HCT116 (cell line): ENCODE results near the gene ASF1A. TPM values are rescaled to one million over a fixed set of nuclear protein-coding genes. Genes with fewer than 3 reads are reported as not detected.

Experiments
- ATAC-seq: fragments of 200-7000 bp; cut with Tn5 transposase; 2 replicates; pipeline ENCODE4 v1.9.1; 2020; ENCODE audit warnings: mild to moderate bottlenecking, moderate library complexity
- BruUV-seq: library from RNA; stranded (reverse); fragments of 400-500 nt; replicated peaks from 2 replicates; lab custom pipeline; 2021; lab: Mats Ljungman, UMichigan
- CTCF ChIA-PET: fragments of 300-600 bp; sonication (Branson Sonifier 250); formaldehyde crosslinking; loops from one replicate; lab custom pipeline; 2021; ENCODE audit warnings: antibody characterized with exemption; lab: Charles Lee
- POLR2A ChIA-PET: fragments of 300-600, 350-600 bp; sonication (Branson Sonifier 250); formaldehyde crosslinking; loops from one replicate; lab custom pipeline; 2021; ENCODE audit warnings: antibody characterized with exemption; lab: Charles Lee
- RAD21 ChIA-PET, 2 experiments: fragments of 300-600 bp; sonication (Branson Sonifier 250); formaldehyde crosslinking; loops; one replicate each; lab custom pipeline; 2023; ENCODE audit warnings: low total read pairs in 2 of 2; ENCODE audit not compliant: uncharacterized antibody in 2 of 2, unreplicated experiment in 2 of 2, low non-redundant PET in 1 of 2; lab: Charles Lee
- DNase-seq: peaks from one replicate; pipeline ENCODE4 v3.0.0-alpha.2; 2010; ENCODE audit warnings: low read depth, low spot score
- H2AFZ ChIP-seq: fragments of 200-600 bp; shearing (Covaris generic), sonication (generic); 2 replicates; pipeline ENCODE4 v1.6.1; 2017; ENCODE audit warnings: low read depth, mixed run types, mixed read lengths, antibody characterized with exemption, low read length; ENCODE audit not compliant: poor library complexity, severe bottlenecking
- H3K27ac ChIP-seq: 2 replicates; pipeline ENCODE4 v1.5.1; 2012; ENCODE audit warnings: low read depth, low read length
- H3K27me3 ChIP-seq: fragments of 200-600 bp; sonication (generic); 2 replicates; pipeline ENCODE4 v1.6.1; 2016; ENCODE audit warnings: mixed run types, low read length, mixed read lengths; ENCODE audit not compliant: insufficient read depth
- H3K36me3 ChIP-seq, 2 experiments: fragments of 200-500 bp in 1 of 2; fragments of 200-600 bp in 1 of 2; sonication (Bioruptor generic) in 1 of 2; sonication (generic) in 1 of 2; 2 replicates each; pipeline versions ENCODE4 v1.5.1 to v1.6.1; 2014 to 2016; ENCODE audit warnings: low read length in 2 of 2, inconsistent platforms in 1 of 2, mixed read lengths in 1 of 2, mixed run types in 1 of 2; ENCODE audit not compliant: insufficient read depth in 2 of 2, control insufficient read depth in 1 of 2
- H3K4me1 ChIP-seq, 2 experiments: fragments of 200-600 bp in 1 of 2; sonication (generic) in 1 of 2; 2 replicates each; pipeline versions ENCODE4 v1.5.1 to v1.6.1; 2012 to 2017; ENCODE audit warnings: low read length in 2 of 2, inconsistent platforms in 1 of 2, mild to moderate bottlenecking in 1 of 2, mixed read lengths in 1 of 2, mixed run types in 1 of 2, moderate library complexity in 1 of 2; ENCODE audit not compliant: insufficient read depth in 2 of 2, control insufficient read depth in 1 of 2
- H3K4me2 ChIP-seq: fragments of 200-600 bp; sonication (generic); 2 replicates; pipeline ENCODE4 v1.6.1; 2017; ENCODE audit warnings: mixed run types, low read length, mixed read lengths
- H3K4me3 ChIP-seq, 2 experiments: fragments of 200-600 bp in 1 of 2; sonication (generic) in 1 of 2; replicated peaks in 1 of 2; 2 replicates each; pipeline ENCODE4 v1.5.1; 2011 to 2016; ENCODE audit warnings: low read length in 2 of 2, control low read depth in 1 of 2, low read depth in 1 of 2, mild to moderate bottlenecking in 1 of 2, mixed read lengths in 1 of 2, mixed run types in 1 of 2
- H3K79me2 ChIP-seq: fragments of 200-600 bp; sonication (generic); 2 replicates; pipeline ENCODE4 v1.6.1; 2017; ENCODE audit warnings: mild to moderate bottlenecking, mixed run types, low read length, moderate library complexity, mixed read lengths; ENCODE audit not compliant: insufficient read depth
- H3K9ac ChIP-seq: fragments of 200-600 bp; sonication (generic); 2 replicates; pipeline ENCODE4 v1.6.1; 2016; ENCODE audit warnings: low read length, mixed read lengths
- H3K9me2 ChIP-seq: fragments of 200-600 bp; sonication (generic), shearing (Covaris generic); 2 replicates; pipeline ENCODE4 v1.6.1; 2017; ENCODE audit warnings: mixed run types, mild to moderate bottlenecking, moderate library complexity; ENCODE audit not compliant: insufficient read depth
- H3K9me3 ChIP-seq, 2 experiments: fragments of 200-500 bp in 1 of 2; fragments of 200-600 bp in 1 of 2; sonication (Bioruptor generic) in 1 of 2; sonication (generic) in 1 of 2; 2 replicates each; pipeline ENCODE4 v1.6.1; 2014 to 2017; ENCODE audit warnings: low read length in 2 of 2, mixed read lengths in 2 of 2, inconsistent platforms in 1 of 2, low read depth in 1 of 2, mild to moderate bottlenecking in 1 of 2, mixed run types in 1 of 2, moderate library complexity in 1 of 2; ENCODE audit not compliant: control insufficient read depth in 1 of 2, insufficient read depth in 1 of 2
- H4K20me1 ChIP-seq: fragments of 200-600 bp; sonication (generic), shearing (Covaris generic); 2 replicates; pipeline ENCODE4 v1.6.1; 2017; ENCODE audit warnings: mixed run types, mild to moderate bottlenecking, moderate library complexity; ENCODE audit not compliant: insufficient read depth
- EGR1 ChIP-seq: IDR thresholded peaks from 2 replicates; pipeline ENCODE4 v1.6.1; 2012; ENCODE audit warnings: low read depth
- EZH2phosphoT487 ChIP-seq: fragments of 200-600 bp; IDR thresholded peaks from 2 replicates; pipeline ENCODE4 v1.6.1; 2018; ENCODE audit warnings: antibody characterized with exemption, borderline replicate concordance
- FOSL1 ChIP-seq: IDR thresholded peaks from 2 replicates; pipeline ENCODE4 v1.6.1; 2012; ENCODE audit warnings: low read depth
- JUND ChIP-seq: IDR thresholded peaks from 2 replicates; pipeline ENCODE4 v1.6.1; 2012
- SIN3A ChIP-seq: IDR thresholded peaks from 2 replicates; pipeline ENCODE4 v1.6.1; 2012; ENCODE audit warnings: low read depth
- SRF ChIP-seq: IDR thresholded peaks from 2 replicates; pipeline ENCODE4 v1.6.1; 2012; ENCODE audit warnings: low read depth
- ZFX ChIP-seq: fragments of 450-650 bp; IDR thresholded peaks from 2 replicates; pipeline ENCODE4 v1.6.1; 2017
- intact Hi-C: fragments of 100-400 bp; cut with micrococcal nuclease; formaldehyde crosslinking; loops from 2 replicates; pipeline ENCODE4 v1.10.0; 2022
- total RNA-seq: library from RNA; stranded (reverse); gene quantifications from one replicate; pipeline ENCODE4 v1.2.1, GENCODE V29; 2021; ENCODE audit not compliant: unreplicated experiment
- TF ChIP-seq, protein P1 (sequence below): IDR thresholded peaks from 2 replicates; pipeline ENCODE4 v1.6.1; 2012
- TF ChIP-seq, protein P2 (sequence below): IDR thresholded peaks from 2 replicates; pipeline ENCODE4 v1.6.1; 2012; ENCODE audit warnings: low read depth

ASF1A gene
- total RNA-seq, 1 experiment from 2014 or later: 23.3 TPM

DNA sequence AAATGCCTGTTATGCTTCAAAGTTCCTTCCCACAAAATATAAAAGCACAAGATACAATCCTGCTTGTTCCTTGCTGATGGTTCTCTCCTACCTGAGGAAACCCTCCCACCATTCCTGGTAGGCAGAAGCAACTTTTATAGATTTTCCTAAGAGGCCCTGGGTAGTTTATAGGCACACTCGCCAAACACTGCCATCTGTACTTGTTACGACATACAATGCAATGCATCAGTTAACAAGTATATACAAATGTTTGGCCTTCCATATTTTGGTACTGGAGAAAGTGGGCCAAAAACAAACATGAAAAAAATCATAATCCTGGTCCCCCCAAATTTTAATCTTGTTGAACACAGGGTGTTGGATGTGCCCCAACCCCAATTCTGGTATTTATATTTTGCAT is 24.4 kb downstream of the ASF1A start:
- Histone ChIP-seq H3K36me3 (peaks cover 15 to 24% of the 10 kb centered on the region in 2 experiments; a peak in 2 of 4 replicates), H3K79me2 (no peaks in the 10 kb centered on the region), H3K4me3 (no peak overlapping the region), H4K20me1 (no peaks in the 10 kb centered on the region), H2AFZ (no peak overlapping the region), H3K4me1 (no peaks in the 10 kb centered on the region), H3K9ac (no peak overlapping the region), H3K9me3 (no peaks in the 10 kb centered on the region), H3K4me2 (no peak overlapping the region), H3K27me3 (no peaks in the 10 kb centered on the region), H3K9me2 (no peaks in the 10 kb centered on the region), H3K27ac (no peak overlapping the region)
- ATAC-seq: no peak
- ChIA-PET CTCF (no interaction called here), RAD21 (no interaction called here), POLR2A (no interaction called here)
- BruUV-seq: no TSS peak
- intact Hi-C loops: no loop called here
- TF ChIP-seq, protein P1, sequence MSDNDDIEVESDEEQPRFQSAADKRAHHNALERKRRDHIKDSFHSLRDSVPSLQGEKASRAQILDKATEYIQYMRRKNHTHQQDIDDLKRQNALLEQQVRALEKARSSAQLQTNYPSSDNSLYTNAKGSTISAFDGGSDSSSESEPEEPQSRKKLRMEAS: no peak
- no peak for DNase-seq

DNA sequence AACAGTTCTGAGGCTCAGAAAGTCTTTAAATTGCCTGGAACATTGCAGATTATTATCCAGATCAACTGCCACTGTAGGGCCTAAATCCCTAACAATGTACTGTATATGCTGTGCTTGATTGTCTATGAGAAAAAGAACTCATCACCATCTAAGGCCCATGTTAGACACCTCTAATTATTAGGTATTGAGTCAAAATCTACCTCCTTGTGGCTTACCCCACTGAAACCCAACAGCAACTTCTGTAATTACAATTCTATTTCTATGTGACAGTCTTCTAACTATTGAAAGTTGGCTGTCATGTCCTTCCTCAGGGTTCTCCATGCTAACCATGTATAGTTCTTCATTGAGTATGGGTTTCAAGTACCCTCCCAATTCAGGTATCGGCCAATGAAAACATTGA is 27.1 kb downstream of the ASF1A start:
- H3K9me3 ChIP-seq: no peaks in the 10 kb centered on the region
- no peaks in the 10 kb centered on the region for H4K20me1 ChIP-seq
- ChIA-PET POLR2A (no interaction called here), RAD21 (no interaction called here), CTCF (no interaction called here)
- peaks cover 19 to 32% of the 10 kb centered on the region in 2 experiments; a peak in 3 of 4 replicates for H3K36me3 ChIP-seq
- TF ChIP-seq ZFX: no peak
- TF ChIP-seq SRF: no peak
- TF ChIP-seq EGR1: no peak
- TF ChIP-seq JUND: no peak
- TF ChIP-seq, protein P2, sequence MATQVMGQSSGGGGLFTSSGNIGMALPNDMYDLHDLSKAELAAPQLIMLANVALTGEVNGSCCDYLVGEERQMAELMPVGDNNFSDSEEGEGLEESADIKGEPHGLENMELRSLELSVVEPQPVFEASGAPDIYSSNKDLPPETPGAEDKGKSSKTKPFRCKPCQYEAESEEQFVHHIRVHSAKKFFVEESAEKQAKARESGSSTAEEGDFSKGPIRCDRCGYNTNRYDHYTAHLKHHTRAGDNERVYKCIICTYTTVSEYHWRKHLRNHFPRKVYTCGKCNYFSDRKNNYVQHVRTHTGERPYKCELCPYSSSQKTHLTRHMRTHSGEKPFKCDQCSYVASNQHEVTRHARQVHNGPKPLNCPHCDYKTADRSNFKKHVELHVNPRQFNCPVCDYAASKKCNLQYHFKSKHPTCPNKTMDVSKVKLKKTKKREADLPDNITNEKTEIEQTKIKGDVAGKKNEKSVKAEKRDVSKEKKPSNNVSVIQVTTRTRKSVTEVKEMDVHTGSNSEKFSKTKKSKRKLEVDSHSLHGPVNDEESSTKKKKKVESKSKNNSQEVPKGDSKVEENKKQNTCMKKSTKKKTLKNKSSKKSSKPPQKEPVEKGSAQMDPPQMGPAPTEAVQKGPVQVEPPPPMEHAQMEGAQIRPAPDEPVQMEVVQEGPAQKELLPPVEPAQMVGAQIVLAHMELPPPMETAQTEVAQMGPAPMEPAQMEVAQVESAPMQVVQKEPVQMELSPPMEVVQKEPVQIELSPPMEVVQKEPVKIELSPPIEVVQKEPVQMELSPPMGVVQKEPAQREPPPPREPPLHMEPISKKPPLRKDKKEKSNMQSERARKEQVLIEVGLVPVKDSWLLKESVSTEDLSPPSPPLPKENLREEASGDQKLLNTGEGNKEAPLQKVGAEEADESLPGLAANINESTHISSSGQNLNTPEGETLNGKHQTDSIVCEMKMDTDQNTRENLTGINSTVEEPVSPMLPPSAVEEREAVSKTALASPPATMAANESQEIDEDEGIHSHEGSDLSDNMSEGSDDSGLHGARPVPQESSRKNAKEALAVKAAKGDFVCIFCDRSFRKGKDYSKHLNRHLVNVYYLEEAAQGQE: no peak
- TF ChIP-seq FOSL1: no peak
- no peak for TF ChIP-seq EZH2phosphoT487
- TF ChIP-seq SIN3A: no peak
- H3K9me2 ChIP-seq: no peaks in the 10 kb centered on the region
- H3K9ac ChIP-seq: no peak overlapping the region
- no peak overlapping the region for H3K4me2 ChIP-seq
- no peak overlapping the region for H2AFZ ChIP-seq
- no peak overlapping the region for H3K27ac ChIP-seq
- H3K79me2 ChIP-seq: no peaks in the 10 kb centered on the region
- ATAC-seq (no peak), DNase-seq (no peak)
- H3K4me3 ChIP-seq: no peak overlapping the region
- no peaks in the 10 kb centered on the region for H3K27me3 ChIP-seq
- intact Hi-C loops: no loop called here
- BruUV-seq: no TSS peak
- no peaks in the 10 kb centered on the region for H3K4me1 ChIP-seq
